Body of pancreas (tissue), 4 donors: ENCODE results near the gene DNER. TPM values are rescaled to one million over a fixed set of nuclear protein-coding genes. Genes with fewer than 3 reads are reported as not detected.

Experiments
- ATAC-seq: fragments of 150-250 bp; one replicate; pipeline ENCODE4 v1.9.1; 2016
- DNase-seq, 4 donors: peaks; one replicate each; pipeline ENCODE4 v3.0.0-alpha.2; 2019
- H3K27ac ChIP-seq, 4 donors: fragments of 200-600 bp; sonication (generic); 1 replicate in 3 of 4; 2 replicates in 1 of 4; pipeline versions ENCODE4 v1.5.1 to v1.6.1; 2016 to 2019; ENCODE audit warnings: mild to moderate bottlenecking in 1 of 4, mixed read lengths in 1 of 4, moderate library complexity in 1 of 4
- H3K27me3 ChIP-seq, 2 donors: fragments of 200-600 bp; sonication (generic); one replicate each; pipeline ENCODE4 v1.6.0; 2016; ENCODE audit warnings: mild to moderate bottlenecking in 1 of 2
- H3K36me3 ChIP-seq, 2 donors: fragments of 200-600 bp; sonication (generic); replicated peaks in 1 of 2; 2 replicates each; pipeline ENCODE4 v1.5.1; 2016; ENCODE audit warnings: low read depth in 2 of 2; ENCODE audit not compliant: insufficient read depth in 1 of 2
- H3K4me1 ChIP-seq: fragments of 200-600 bp; sonication (generic); one replicate; pipeline ENCODE4 v1.6.0; 2016
- H3K4me3 ChIP-seq, 2 donors: fragments of 200-600 bp; sonication (generic); 1 replicate in 1 of 2; 2 replicates in 1 of 2; pipeline ENCODE4 v1.5.1; 2016 to 2019
- H3K9me3 ChIP-seq, 3 donors: fragments of 200-600 bp; sonication (generic); 1 replicate in 2 of 3; 2 replicates in 1 of 3; pipeline ENCODE4 v1.5.1; 2016
- CTCF ChIP-seq, 7 experiments: fragments of 450-650 bp in 4 of 7; fragments of 200-600 bp in 3 of 7; sonication (generic) in 3 of 7; IDR thresholded peaks; one replicate each; pipeline ENCODE4 v1.5.1; 2016 to 2019; ENCODE audit warnings: antibody characterized with exemption in 7 of 7
- POLR2A ChIP-seq, 3 donors: fragments of 450-650 bp; IDR thresholded peaks; one replicate each; pipeline ENCODE4 v1.6.1; 2016; ENCODE audit warnings: antibody characterized with exemption in 3 of 3, mild to moderate bottlenecking in 2 of 3
- WGBS, 2 donors: methylation state at CpG; one replicate each; pipeline ENCODE4 v1.1.5; 2017; 5-methylcytosine and 5-hydroxymethylcytosine counted together
- intact Hi-C: fragments of 100-400 bp; cut with DNase I; formaldehyde crosslinking; loops from one replicate; pipeline ENCODE4 v1.15.1; 2023
- total RNA-seq, 2 donors: library from RNA; depleted of rRNA; stranded (reverse); fragments of >200 nt; gene quantifications; one replicate each; pipeline ENCODE4 v1.1.0, GENCODE V29; 2016

DNER gene
- total RNA-seq, 2 donors from 2014 or later, result 0.78 to 1.3 TPM

GRCh38 chr2:229363185-229363814 is 351.1 kb downstream of the DNER start:
- Histone ChIP-seq H3K36me3 (no peaks in the 10 kb centered on the region), H3K4me3 (no peak overlapping the region), H3K27ac (no peak overlapping the region), H3K27me3 (no peaks in the 10 kb centered on the region), H3K4me1 (no peaks in the 10 kb centered on the region), H3K9me3 (no peaks in the 10 kb centered on the region)
- DNase-seq (no peak), ATAC-seq (no peak)
- intact Hi-C loops, result no loop called here
- TF ChIP-seq CTCF (IDR thresholded peaks at IDR 0.05) (no peak), POLR2A (IDR thresholded peaks at IDR 0.05) (no peak)
- WGBS, 2 donors, result 45 to 54% methylated on average over 4 to 5 of the region's 5 CpGs

- H3K27me3 ChIP-seq, result no peaks in the 10 kb centered on the region
- no peaks in the 10 kb centered on the region for H3K4me1 ChIP-seq
- DNase-seq (no peak), ATAC-seq (no peak)
- peaks cover 0 to 9% (median 0%) of the 10 kb centered on the region in 3 donors for H3K9me3 ChIP-seq
- no peak for TF ChIP-seq CTCF (IDR thresholded peaks at IDR 0.05)
- no peak for TF ChIP-seq POLR2A (IDR thresholded peaks at IDR 0.05)
- intact Hi-C loops, result no loop called here
- no peak overlapping the region for H3K27ac ChIP-seq
- H3K36me3 ChIP-seq, result no peaks in the 10 kb centered on the region
- no peak overlapping the region for H3K4me3 ChIP-seq
These were observed 363.5 kb downstream of the DNER start for GRCh38 chr2:229350883-229351282.

DNA sequence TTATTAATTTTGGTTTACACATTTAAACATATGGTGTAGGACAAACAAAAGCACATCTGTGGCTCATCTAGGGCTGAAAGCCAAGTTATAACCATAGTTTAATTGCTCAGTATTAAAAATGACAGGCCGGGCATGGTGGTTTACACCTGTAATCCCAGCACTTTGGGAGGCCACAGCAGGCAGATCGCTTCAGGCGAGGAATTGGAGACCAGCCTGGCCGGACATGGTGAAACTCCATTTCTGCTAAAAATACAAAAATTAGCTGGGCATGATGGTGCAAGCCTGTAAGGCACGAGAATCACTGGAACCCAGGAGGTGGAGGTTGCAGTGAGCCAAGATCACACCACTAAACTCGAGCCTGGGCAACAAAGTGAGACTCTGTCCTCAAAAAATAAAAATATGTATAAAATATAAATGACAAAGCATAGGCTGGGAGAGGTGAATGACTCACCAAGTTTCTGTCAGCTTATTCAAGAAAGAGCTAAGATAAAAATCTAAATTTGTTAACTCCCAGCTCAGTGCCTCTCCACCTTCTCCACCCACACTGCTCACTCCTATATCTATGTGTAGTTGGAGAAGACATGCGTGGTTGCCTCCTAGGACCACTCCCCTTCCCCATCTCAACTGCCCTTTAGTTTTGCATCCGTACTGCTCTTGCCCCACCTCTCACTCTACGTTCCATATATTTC is 364.1 kb downstream of the DNER start:
- 67 to 71% methylated on average over 9 of the region's 9 CpGs for WGBS, 2 donors
- intact Hi-C loops, result no loop called here
- Histone ChIP-seq H3K4me3 (no peak overlapping the region), H3K4me1 (no peaks in the 10 kb centered on the region), H3K27me3 (no peaks in the 10 kb centered on the region), H3K27ac (no peak overlapping the region), H3K36me3 (no peaks in the 10 kb centered on the region), H3K9me3 (peaks cover 0 to 9% (median 0%) of the 10 kb centered on the region in 3 donors)
- DNase-seq, result no peak
- TF ChIP-seq POLR2A (IDR thresholded peaks at IDR 0.05) (no peak), CTCF (IDR thresholded peaks at IDR 0.05) (no peak)
- ATAC-seq, result no peak

DNA sequence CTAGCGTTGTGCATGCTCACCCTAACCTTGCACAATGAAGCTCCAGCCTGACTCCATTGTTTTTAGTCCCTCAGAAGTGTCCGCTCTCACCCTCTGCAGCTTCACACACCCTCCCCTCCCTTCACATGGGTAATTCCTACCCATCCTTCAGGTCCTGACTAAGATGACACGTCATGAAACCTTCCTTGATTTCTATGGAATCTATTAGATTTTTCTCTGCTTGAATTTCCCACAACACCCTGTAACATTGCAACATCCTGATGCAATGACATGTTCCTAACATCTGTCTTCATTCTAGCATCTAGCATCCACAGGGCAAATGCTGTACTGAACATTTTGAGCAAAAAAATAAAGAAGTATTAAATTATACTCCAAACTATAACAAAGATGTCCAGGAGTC is 366.2 kb downstream of the DNER start:
- no peak for TF ChIP-seq POLR2A (IDR thresholded peaks at IDR 0.05)
- no peak for TF ChIP-seq CTCF (IDR thresholded peaks at IDR 0.05)

More for the DNA sequence above, 366.2 kb downstream of the DNER start:
- no peak for ATAC-seq
- Histone ChIP-seq H3K9me3 (peaks cover 0 to 9% (median 0%) of the 10 kb centered on the region in 3 donors), H3K4me3 (no peak overlapping the region), H3K36me3 (no peaks in the 10 kb centered on the region), H3K27me3 (no peaks in the 10 kb centered on the region), H3K4me1 (no peaks in the 10 kb centered on the region), H3K27ac (no peak overlapping the region)
- 63 to 76% methylated on average over 3 of the region's 3 CpGs for WGBS, 2 donors
- no peak for DNase-seq
- intact Hi-C loops, result no loop called here
